Stimulated activated CD4-positive, alpha-beta T cell treated with anti-CD3 and anti-CD28 coated beads, TNF-alpha, amount 100 ng/mL, for 48 hours (primary cell): Measurements from ENCODE around the gene CDH4.
A peak's percentile ranks its signal among the peaks of the same experiment; 100 is the strongest.

Experiments
- DNase-seq, 3 donors: peaks; one replicate each; pipeline ENCODE4 v3.0.0-alpha.2; 2020; ENCODE audit warnings: low read depth in 3 of 3

CDH4 gene

GRCh38 chr20:61878478-61879302 is 626.6 kb downstream of the CDH4 start:
- no peak for DNase-seq

- DNase-seq: no peak
Observed at GRCh38 chr20:61879303-61879620, 627.2 kb downstream of the CDH4 start.

DNA sequence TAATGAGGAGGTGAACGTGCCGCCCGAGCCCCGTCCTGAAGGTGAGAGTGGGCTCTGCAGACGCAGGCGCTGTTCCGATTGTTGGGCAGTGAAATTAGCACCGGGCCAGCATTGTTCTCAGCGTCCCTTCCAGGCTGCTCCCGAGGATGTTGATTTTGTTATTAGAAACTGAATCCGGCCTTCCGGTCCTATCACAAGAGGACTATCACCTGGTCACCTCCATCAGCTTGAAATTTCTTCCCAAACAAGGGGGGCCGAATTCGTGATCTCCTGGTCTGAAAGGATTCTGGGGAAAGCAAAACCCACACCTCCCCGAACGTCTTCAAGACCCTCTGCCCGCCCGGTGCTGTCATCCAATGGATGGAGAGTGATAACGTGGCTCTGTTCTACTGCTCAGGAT is 627.6 kb downstream of the CDH4 start:
- DNase-seq: no peak

GRCh38 chr20:61880706-61881105 is 628.6 kb downstream of the CDH4 start:
- no peak for DNase-seq

DNA sequence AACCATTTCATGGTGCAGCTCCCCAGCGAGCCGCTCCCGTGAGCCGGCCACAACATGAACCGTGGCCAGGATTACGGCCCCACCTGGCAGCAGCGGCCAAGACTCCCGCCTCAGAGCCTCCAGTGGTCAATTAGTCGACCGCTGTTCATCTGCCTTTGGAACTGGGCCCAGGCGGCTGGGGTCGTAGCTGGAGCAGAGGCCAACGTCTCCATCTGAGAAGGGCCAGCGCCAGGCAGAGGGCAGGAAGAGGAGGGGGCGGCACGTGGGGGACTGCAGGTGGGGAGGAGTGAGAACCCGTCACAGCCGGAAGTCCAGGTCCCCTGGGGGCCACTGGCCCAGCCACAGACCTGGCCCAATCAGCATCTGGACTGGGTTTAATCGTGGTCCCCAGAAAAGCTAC is 629.4 kb downstream of the CDH4 start:
- DNase-seq: no peak

GRCh38 chr20:61881861-61882260 is 629.8 kb downstream of the CDH4 start:
- DNase-seq: no peak

DNA sequence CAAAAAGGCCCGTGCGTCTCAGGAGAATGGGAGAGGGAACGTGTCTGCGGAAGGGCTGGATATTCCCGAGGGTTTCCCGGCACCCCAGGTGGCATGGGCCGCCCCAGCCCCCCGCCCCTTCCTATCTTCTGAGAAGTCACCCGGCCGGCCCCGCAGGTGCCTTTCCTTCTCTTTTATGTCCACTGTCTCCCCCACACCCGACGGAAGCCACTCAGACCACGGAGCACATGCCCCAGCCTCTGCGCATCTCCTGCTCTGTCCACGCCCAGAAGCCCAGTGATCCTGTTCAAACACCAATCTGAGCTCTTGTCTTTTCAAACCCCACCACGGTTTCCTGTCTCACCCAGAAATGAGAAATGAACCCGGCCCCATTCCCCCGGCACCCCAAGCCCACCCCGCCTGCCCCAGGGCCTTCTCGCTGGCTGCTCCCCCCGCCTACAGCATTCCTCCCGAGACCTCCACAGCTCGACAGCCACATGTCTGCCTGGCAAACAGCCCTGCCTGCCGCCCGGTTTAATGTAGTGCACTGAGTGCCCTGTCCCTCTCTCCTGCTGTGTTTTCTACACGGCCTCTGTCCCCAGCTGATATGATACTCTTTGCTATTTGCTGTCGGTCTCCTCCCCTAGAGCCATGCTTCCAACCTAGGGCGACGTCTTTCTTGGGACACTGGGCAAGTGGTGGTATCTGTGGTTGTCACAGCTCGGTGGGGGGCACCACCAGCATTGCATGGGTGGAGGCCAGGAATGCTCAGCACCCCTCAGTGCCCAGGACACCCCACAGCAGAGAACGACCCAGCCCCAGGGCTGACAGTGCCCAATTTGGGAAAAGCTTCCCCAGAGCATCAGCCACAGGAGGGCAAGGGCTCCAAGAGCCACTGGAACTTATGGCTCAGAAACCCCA is 630.9 kb downstream of the CDH4 start:
- no peak for DNase-seq

DNA sequence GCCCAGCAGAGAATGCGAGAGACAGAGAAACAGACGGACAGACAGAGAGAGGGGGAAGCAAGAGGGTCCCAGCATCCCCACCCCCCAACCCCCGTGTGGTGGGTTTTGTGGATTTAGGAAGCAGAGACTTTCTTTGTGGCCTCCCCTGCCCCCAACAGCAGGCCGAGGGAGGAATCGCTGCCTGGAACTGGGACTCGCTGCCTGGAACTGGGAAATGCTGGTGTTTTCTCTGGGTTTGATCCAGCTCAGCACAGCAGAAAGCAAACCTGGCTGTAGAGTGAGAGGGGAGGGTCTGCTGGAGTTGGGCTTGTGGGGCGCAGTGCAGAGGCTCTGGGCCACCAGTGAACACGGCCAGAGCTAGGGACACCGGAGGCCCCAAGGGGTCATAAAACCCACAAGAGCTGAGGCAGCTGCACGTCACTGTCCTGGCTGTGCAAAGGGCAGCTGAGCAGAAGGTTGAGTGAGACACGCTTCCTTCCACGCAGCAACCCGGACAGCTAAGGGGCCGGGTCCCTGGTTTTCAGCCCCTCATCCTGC is 631.9 kb downstream of the CDH4 start:
- no peak for DNase-seq

DNA sequence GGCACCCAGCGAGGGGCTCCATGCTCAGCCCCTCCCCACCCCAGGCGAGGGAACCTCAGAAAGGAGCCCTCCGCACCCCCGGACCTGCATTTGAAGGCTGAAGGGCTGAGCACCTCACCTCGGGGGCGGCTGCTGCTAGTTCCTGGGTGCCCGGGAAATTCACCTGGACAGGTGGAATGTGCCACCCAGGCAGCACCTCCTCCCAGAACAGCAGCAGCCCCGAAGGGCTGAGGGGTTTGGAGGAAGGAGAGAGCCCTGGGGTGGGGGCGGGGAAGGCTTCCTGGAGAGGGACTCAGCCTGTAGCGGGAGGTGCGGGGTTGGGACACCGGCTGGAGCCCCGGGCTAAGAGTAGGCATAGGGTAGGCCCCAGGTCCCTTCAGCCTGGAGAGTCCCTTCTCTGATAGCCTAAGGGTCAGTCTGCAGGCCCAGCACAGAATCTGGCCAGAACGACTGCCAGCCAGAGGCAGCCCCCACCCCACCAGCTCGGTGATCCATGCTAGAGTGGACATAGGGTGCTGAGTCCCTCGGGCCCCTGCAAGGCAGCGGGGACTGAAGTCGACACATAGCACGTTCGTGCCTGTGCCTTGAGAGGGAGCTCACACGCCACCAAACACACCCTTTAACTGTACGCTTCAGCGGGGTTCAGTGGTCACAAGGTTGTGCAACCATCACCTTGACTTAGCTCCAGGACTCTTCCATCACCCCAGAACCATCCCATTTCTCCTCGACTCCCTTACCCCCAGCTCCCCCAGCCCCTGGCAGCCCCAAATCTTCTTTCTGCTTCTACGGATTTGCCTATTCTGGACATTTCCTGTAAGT is 632.7 kb downstream of the CDH4 start:
- no peak for DNase-seq

GRCh38 chr20:61885759-61886715 is 634.0 kb downstream of the CDH4 start:
- DNase-seq: no peak

GRCh38 chr20:61886721-61887595 is 634.9 kb downstream of the CDH4 start:
- DNase-seq: peak in 2 of 3 donors; percentile 15 to 21

- DNase-seq: no peak
Observed at GRCh38 chr20:61887596-61888093, 635.6 kb downstream of the CDH4 start.

DNA sequence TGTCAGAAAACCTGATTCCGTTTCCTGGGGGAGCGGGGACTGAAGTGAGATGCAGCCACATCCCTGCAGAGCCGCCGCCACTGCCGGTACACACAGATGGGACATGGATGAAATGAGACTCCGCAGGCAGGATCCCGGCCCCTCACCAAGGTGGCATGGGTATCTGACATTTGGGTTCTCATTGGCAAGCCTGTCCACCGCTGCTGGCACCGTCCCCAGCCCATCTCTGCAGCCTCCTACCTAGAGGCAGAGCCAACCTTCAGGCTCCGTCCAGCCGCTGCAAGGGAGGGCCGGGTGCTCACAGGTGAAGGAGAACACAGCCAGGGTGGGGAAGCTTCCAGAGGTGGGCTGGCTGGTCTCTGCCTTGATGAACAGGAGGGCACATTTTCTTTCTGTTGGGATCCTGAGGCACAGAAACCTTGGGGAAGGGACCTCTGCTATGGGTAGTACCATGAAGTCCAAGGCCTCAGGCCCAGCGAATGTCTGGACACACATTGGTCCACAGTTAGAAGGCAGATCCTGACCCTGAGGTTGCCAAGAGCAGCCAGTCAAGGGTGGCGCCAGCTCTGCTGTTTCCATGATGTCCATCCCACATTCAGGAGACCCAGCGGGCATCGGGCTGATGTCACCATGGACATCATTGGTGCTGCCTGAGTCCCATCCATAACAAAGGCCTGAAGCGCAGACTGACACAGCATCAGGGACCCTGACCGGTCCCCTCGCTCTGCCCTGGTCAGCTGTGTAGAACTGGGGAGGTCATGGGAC is 636.2 kb downstream of the CDH4 start:
- DNase-seq: no peak

DNA sequence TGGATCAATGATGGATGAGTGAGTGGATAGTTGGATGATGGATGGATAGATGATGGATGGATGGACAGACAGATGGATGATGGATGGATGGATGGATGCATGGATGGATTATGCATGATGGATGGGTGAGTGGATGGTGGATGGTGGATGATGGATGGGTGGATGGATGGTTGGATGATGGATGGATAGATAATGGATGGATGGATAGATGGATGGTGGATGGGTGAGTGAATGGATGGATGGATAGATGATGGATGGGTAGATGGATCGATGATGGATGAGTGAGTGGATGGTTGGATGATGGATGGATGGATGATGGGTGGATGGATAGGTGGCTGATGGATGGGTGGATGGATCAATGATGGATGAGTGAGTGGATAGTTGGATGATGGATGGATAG is 637.6 kb downstream of the CDH4 start:
- no peak for DNase-seq

GRCh38 chr20:61890210-61890609 is 638.1 kb downstream of the CDH4 start:
- no peak for DNase-seq

GRCh38 chr20:61891476-61891875 is 639.4 kb downstream of the CDH4 start:
- DNase-seq: no peak

DNA sequence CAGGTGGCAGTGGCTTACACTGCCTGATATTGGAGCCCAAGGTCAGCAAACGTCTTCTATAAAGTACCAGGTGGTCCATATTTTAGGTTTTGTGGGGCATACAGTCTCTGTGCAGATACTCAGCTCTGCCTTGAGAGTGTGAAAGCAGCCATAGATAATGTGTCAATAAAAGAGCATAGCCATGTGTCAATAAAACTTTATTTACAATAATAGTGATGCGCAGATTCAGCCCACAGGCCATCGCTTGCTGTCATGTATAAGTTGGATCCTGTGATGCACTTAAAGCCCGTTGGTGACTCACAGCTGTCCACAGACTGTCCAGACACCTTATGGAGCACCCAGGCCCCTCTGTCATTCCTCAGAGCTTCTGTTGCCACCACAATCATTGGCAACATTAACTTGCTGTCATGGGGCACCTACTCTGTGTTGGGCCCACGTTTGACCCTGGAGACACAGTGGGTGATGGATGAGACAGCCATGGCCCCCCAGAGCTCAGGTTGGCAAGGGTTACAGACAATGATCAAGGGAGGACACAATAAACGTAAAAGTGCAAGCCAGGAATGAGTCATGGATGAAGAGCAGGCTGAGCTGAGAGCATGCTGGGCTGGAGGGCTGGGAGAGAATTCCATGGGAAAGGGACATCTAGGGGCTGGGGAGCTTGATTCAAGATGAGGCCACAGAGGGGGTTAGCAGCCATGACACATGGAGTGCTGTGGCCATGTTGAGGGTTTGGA is 640.0 kb downstream of the CDH4 start:
- DNase-seq: no peak

GRCh38 chr20:61895016-61895415 is 643.0 kb downstream of the CDH4 start:
- no peak for DNase-seq
